HepG2 (cell line): ENCODE measurements around the gene DNAJB11. TPM values are rescaled to one million over a fixed set of nuclear protein-coding genes. Genes with fewer than 3 reads are reported as not detected.

Source experiments
- ATAC-seq: fragments of 200-7000 bp; cut with Tn5 transposase; 3 replicates; pipeline ENCODE4 v1.9.1; 2020; ENCODE audit warnings: mild to moderate bottlenecking, moderate library complexity
- BruUV-seq: library from RNA; stranded (reverse); fragments of 400-500 nt; replicated peaks from 2 replicates; lab custom pipeline; 2021; lab: Mats Ljungman, UMichigan
- CTCF ChIA-PET: fragments of 300-600 bp; formaldehyde crosslinking; extraction: SDS; loops from one replicate; lab custom pipeline; 2021; ENCODE audit warnings: low total read pairs, inconsistent platforms, low intra/inter-chr PET ratio; lab: Yijun Ruan, JAX
- POLR2A ChIA-PET: fragments of 350-600 bp; sonication (Branson Sonifier 250); formaldehyde crosslinking; loops from one replicate; lab custom pipeline; 2020; ENCODE audit warnings: antibody characterized with exemption, inconsistent platforms; lab: Yijun Ruan, JAX
- DNase-seq: peaks from one replicate; pipeline ENCODE4 v3.0.0-alpha.2; 2015; ENCODE audit warnings: low spot score
- FAIRE-seq: peaks from 3 replicates; lab custom pipeline; 2011; peaks lifted over from hg19 to GRCh38; lab: Jason Lieb, UNC
- H2AFZ ChIP-seq: one replicate; pipeline ENCODE4 v1.6.1; 2011; ENCODE audit warnings: low read length, inconsistent platforms
- H3K27ac ChIP-seq: fragments of 300-600 bp; 3 replicates; pipeline ENCODE4 v1.8.0; 2011; ENCODE audit warnings: mixed run types, mild to moderate bottlenecking, mixed read lengths, low read length, inconsistent platforms; ENCODE audit not compliant: insufficient read depth; ENCODE audit errors: extremely low read length
- H3K27me3 ChIP-seq, 2 experiments: fragments of 200-600 bp in 1 of 2; 2 replicates in 1 of 2; 3 replicates in 1 of 2; pipeline versions ENCODE4 v1.6.0 to v1.8.0; 2011; ENCODE audit warnings: low read length in 2 of 2, mild to moderate bottlenecking in 2 of 2, moderate library complexity in 2 of 2, inconsistent platforms in 1 of 2; ENCODE audit not compliant: insufficient read depth in 2 of 2, control insufficient read depth in 1 of 2
- H3K36me3 ChIP-seq, 2 experiments: fragments of 200-600 bp in 1 of 2; replicated peaks in 1 of 2; 2 replicates in 1 of 2; 3 replicates in 1 of 2; pipeline versions ENCODE4 v1.5.1 to v1.8.0; 2011; ENCODE audit warnings: low read length in 2 of 2, inconsistent platforms in 1 of 2; ENCODE audit not compliant: insufficient read depth in 2 of 2, control insufficient read depth in 1 of 2
- H3K4me1 ChIP-seq: 2 replicates; pipeline ENCODE4 v1.5.1; 2012; ENCODE audit warnings: low read length, inconsistent platforms; ENCODE audit not compliant: insufficient read depth
- H3K4me2 ChIP-seq: 2 replicates; pipeline ENCODE4 v1.6.0; 2011; ENCODE audit warnings: low read depth, low read length, inconsistent platforms
- H3K4me3 ChIP-seq, 3 experiments: fragments of 200-600 bp in 1 of 3; sonication (generic), shearing (Covaris generic) in 1 of 3; replicated peaks in 1 of 3; 2 replicates each; pipeline ENCODE4 v1.5.1; 2011 to 2016; ENCODE audit warnings: low read length in 3 of 3, inconsistent platforms in 2 of 3, low read depth in 2 of 3, mild to moderate bottlenecking in 2 of 3, control low read depth in 1 of 3, mixed read lengths in 1 of 3; ENCODE audit not compliant: insufficient read depth in 1 of 3
- H3K79me2 ChIP-seq: one replicate; pipeline ENCODE4 v1.6.1; 2011; ENCODE audit warnings: low read length, inconsistent platforms; ENCODE audit not compliant: insufficient read depth
- H3K9ac ChIP-seq: 2 replicates; pipeline ENCODE4 v1.6.0; 2011; ENCODE audit warnings: mild to moderate bottlenecking, low read depth, low read length, inconsistent platforms; ENCODE audit not compliant: insufficient read depth
- H3K9me3 ChIP-seq: 2 replicates; pipeline ENCODE4 v1.5.1; 2012; ENCODE audit warnings: mild to moderate bottlenecking, low read length
- H4K20me1 ChIP-seq: 2 replicates; pipeline ENCODE4 v1.6.0; 2011; ENCODE audit warnings: inconsistent platforms, mild to moderate bottlenecking, low read length, moderate library complexity; ENCODE audit not compliant: insufficient read depth
- MEF2D ChIP-seq: sonication (generic); formaldehyde crosslinking; IDR thresholded peaks from 2 replicates; pipeline ENCODE4 v1.5.1; 2020; ENCODE audit warnings: mild to moderate bottlenecking, missing genetic modification reagents
- SRSF9 ChIP-seq: fragments of 200-400 bp; formaldehyde crosslinking; IDR thresholded peaks from 2 replicates; pipeline ENCODE4 v1.6.1; 2018; ENCODE audit warnings: borderline replicate concordance, mild to moderate bottlenecking, low read depth, low read length; ENCODE audit not compliant: insufficient read depth, poor library complexity, severe bottlenecking
- ZBED4 ChIP-seq: sonication (generic); formaldehyde crosslinking; IDR thresholded peaks from 2 replicates; pipeline ENCODE4 v1.4.0; 2020; ENCODE audit warnings: missing genetic modification reagents, borderline replicate concordance
- ZBTB43 ChIP-seq: sonication (generic); formaldehyde crosslinking; conservative IDR thresholded peaks from 2 replicates; pipeline ENCODE4 v1.4.0; 2020; ENCODE audit warnings: missing genetic modification reagents
- in situ Hi-C: cut with HindIII; loops from 2 replicates; pipeline ENCODE4 v1.10.0; 2017; ENCODE audit warnings: low pct_unique_long_range_greater_than_20kb; ENCODE audit not compliant: extremely low pct_ligation_motif_present
- intact Hi-C: fragments of 100-400 bp; cut with micrococcal nuclease; formaldehyde crosslinking; loops from one replicate; pipeline ENCODE4 v1.10.0; 2022; ENCODE audit not compliant: unreplicated experiment
- polyA plus RNA-seq, 8 experiments: library from polyadenylated mRNA; depleted of rRNA in 3 of 8; stranded (reverse) in 7 of 8; unstranded in 1 of 8; fragments of >200 nt; fragmentation: Illumina TruSeq in 4 of 8; extraction: Trizol in 4 of 8; gene quantifications; 2 replicates each; pipeline versions ENCODE4 v1.2.1 to v1.2.3, GENCODE V29; 2011 to 2016; ENCODE audit warnings: low read depth in 4 of 8, missing spikeins in 1 of 8, mixed read lengths in 1 of 8; ENCODE audit not compliant: insufficient read depth in 1 of 8
- total RNA-seq, 5 experiments: library from RNA; depleted of rRNA; stranded (reverse); fragments of >200 nt; fragmentation: Illumina TruSeq; extraction: Trizol; gene quantifications; 2 replicates each; pipeline ENCODE4 v1.2.3, GENCODE V29; 2016; ENCODE audit warnings: low read depth in 1 of 5

Gene DNAJB11
- total and polyA plus RNA-seq, 2 of the 13 experiments (the other 11 are each of a cell fraction or from before 2014, with no cell fraction given): 41.0 to 132 TPM

- Histone ChIP-seq H2AFZ (no peak overlapping the region), H3K4me2 (peak overlapping the region; percentile 69; the same call in 1 of the 2 replicates), H4K20me1 (no peaks in the 10 kb centered on the region), H3K9ac (peak overlapping the region; percentile 34; the same call in 1 of the 2 replicates), H3K9me3 (no peaks in the 10 kb centered on the region), H3K27ac (peak overlapping the region; percentile 83), H3K4me3 (peak overlapping the region in 1 of 3 experiments; percentile 43; a peak in 1 of 6 replicates), H3K79me2 (peaks cover 6% of the 10 kb centered on the region), H3K27me3 (no peaks in the 10 kb centered on the region), H3K36me3 (no peaks in the 10 kb centered on the region), H3K4me1 (peaks cover 98% of the 10 kb centered on the region)
- in situ Hi-C loops: no loop called here
- DNase-seq (no peak), ATAC-seq (no peak), FAIRE-seq (no peak)
- CTCF ChIA-PET: no interaction called here
- intact Hi-C loops: no loop called here
- no TSS peak for BruUV-seq
- TF ChIP-seq SRSF9 (no peak), ZBED4 (CRISPR knock-in tag) (no peak), MEF2D (CRISPR knock-in tag) (no peak), ZBTB43 (no peak)
- POLR2A ChIA-PET: interaction anchor here (1.0 to 27.1 kb wide), 4 partner anchors 6 to 179 kb away, joined by 3 to 854 read pairs (median 429); partner anchors contain the start of genes AHSG, DNAJB11 and EIF4A2
These were observed 34.6 kb downstream of the DNAJB11 start for GRCh38 chr3:186605078-186605477.
